HG02763 (cell line): ENCODE results near the gene JOSD1.
"Not testable (repeated sequence)": the region's sequence is repeated elsewhere in the genome, so short reads cannot be mapped to it uniquely, and the experiment has no call there.

Experiments
- ATAC-seq: cut with Tn5 transposase; IDR thresholded peaks from one replicate; pipeline ENCODE4 v1.9.1; 2021; ENCODE audit warnings: mild to moderate bottlenecking, moderate library complexity; ENCODE audit not compliant: unreplicated experiment

Gene JOSD1

GRCh38 chr22:38694049-38694448 lies 6.7 kb downstream of the JOSD1 start:
- ATAC-seq: no peak

DNA sequence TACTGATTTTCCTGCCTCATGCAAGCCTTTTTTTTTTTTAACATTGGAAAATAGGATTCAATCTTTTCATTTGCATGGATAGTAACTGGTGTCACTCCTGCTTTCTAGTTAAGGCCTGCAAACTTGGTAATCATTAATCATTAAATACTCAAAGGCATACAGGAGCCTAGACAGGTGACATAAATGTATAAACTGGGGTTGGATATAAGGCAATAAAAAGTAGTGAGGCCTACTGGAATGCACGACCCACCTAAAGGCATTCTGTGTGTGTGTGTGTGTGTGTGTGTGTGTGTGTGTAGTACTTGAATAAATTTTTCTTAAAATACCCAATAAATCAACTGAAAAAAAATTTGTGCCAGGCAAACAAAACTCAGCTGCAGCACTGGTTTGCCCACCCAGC lies 11.1 kb downstream of the JOSD1 start:
- ATAC-seq: no peak

DNA sequence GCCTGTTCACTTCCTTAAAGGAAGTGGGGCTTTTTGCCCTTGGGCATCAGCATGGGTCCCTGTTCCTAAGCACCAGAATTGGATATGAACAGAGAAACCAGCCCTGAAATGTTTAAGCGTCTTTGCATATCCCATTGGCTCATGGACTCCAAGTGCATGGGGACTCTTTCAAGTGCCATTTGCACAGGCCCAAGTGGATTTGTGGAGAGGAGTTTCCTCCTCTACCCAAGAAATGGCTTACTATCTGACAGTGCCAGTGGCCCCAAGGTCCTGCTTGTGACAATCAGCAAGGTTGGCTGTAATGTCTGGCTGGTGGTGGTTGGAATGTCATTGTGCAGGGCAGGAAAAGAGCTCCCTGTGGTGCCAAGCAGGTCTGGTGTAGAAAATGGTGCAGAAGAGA lies 15.0 kb downstream of the JOSD1 start:
- ATAC-seq: no peak

DNA sequence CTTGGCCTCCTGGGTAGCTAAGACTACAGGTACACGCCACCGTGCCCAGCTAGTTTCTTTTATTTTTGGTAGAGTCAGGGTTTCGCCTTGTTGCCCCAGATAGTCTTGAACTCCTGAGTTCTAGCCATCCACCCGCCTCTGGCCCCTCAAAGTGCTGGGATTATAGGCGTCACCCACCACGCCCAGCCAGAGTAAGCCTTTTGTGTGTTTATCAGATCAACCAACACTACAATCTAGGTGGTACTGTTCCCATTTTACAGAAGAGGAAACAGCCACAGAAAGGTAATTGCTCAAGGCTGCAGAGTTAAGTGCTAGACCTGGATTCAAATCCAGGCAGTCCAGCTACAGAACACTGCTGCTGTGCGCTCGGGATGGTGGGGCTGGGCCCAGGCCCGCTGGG lies 15.8 kb downstream of the JOSD1 start:
- no peak for ATAC-seq

- ATAC-seq: peak; percentile 91
These were observed 19.0 kb downstream of the JOSD1 start, which contains the start of gene TOMM22 for GRCh38 chr22:38681582-38682335. Gene TOMM22, plus strand, starts transcription at chr22:38681957. Its CDS starts 22 bp downstream, at chr22:38681979.

GRCh38 chr22:38675833-38676232 lies 24.9 kb downstream of the JOSD1 start:
- ATAC-seq: no peak

GRCh38 chr22:38674888-38675287 lies 25.9 kb downstream of the JOSD1 start:
- ATAC-seq: no peak

GRCh38 chr22:38657045-38657909 lies 43.5 kb downstream of the JOSD1 start:
- ATAC-seq: peak; percentile 31

GRCh38 chr22:38656256-38657044 lies 44.3 kb downstream of the JOSD1 start, which contains the start of the genes CBY1 and FAM227A:
Gene CBY1, plus strand, starts transcription at chr22:38656638. Its CDS starts 11,417 bp downstream, at chr22:38668055.
Gene FAM227A, minus strand, starts transcription at chr22:38656392. Its CDS starts 6,224 bp downstream, at chr22:38650168.
- ATAC-seq: peak; percentile 76

GRCh38 chr22:38655519-38656255 lies 45.1 kb downstream of the JOSD1 start:
- ATAC-seq: no peak

GRCh38 chr22:38653741-38654140 lies 47.0 kb downstream of the JOSD1 start:
- no peak for ATAC-seq

- ATAC-seq: no peak
These were observed 47.9 kb downstream of the JOSD1 start for GRCh38 chr22:38652859-38653258.

- no peak for ATAC-seq
These were observed 50.8 kb downstream of the JOSD1 start for GRCh38 chr22:38649841-38650522.

- no peak for ATAC-seq
These were observed 55.3 kb downstream of the JOSD1 start for GRCh38 chr22:38645430-38645829.

DNA sequence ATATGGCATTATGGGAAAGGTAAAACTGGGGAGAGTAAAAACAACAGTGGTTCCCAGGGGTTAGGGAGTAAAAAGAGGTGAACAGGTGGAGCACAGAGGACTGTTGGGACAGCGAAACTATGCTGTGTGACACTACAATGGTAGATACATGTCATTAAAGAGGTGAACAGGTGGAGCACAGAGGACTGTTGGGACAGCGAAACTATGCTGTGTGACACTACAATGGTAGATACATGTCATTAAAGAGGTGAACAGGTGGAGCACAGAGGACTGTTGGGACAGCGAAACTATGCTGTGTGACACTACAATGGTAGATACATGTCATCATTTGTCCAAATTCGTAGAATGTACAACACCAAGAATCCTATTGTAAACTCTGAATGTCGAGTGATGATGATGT lies 56.5 kb downstream of the JOSD1 start:
- not testable (repeated sequence) for ATAC-seq

DNA sequence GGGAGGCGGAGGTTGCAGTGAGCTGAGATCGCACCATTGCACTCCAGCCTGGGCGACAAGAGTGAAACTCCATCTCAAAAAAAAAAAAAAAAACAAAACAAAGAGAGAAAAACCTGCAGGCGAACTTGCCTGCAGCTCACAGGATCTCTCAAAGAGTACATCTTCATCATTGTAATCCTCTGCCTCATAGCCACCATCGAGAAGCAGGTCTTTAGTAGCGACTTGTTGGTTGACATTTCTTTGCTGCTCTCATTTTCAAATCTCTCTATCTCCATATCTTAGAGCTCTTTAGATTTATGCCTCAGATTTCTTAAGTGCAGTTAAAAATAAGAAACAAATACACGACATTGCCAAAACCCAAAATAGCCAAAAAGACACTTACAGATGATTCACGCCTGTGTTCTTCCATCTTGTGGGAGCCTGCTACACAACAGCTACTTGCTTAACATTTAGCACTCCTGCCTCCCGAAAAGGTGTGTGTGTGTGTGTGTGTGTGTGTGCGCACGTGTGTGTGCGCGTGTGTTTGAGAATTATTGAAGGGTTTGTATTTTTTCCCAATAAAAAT lies 59.2 kb downstream of the JOSD1 start:
- no peak for ATAC-seq

DNA sequence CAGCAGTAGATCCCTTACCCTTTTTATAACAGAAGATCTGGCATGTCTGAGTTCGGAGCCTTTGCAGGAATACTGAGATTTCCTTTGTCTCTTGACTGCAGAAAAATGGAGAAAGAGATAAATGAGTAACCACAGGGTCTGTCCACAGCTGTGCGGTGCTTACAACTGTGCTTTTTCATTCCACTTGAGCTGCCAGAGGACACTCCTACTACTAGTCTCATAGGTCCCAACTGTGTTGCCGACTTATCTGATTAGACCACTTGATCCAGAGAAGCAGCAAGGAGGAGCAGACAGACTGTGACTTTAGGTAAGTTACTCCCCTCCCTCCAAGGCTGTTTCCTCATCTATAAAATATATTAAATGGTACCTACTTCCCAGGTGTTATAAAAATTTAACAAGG lies 62.0 kb downstream of the JOSD1 start:
- ATAC-seq: no peak

- ATAC-seq: no peak
These were observed 62.5 kb downstream of the JOSD1 start for GRCh38 chr22:38638216-38638615.
